ENCODE results near the gene SCARB1. TPM values are rescaled to one million over a fixed set of nuclear protein-coding genes. Genes with fewer than 3 reads are reported as not detected.

The SCARB1 gene
- total and polyA plus RNA-seq, 2 donors (not counting 3 experiments of a cell fraction or from before 2014, with no cell fraction given): 125 to 141 TPM

DNA sequence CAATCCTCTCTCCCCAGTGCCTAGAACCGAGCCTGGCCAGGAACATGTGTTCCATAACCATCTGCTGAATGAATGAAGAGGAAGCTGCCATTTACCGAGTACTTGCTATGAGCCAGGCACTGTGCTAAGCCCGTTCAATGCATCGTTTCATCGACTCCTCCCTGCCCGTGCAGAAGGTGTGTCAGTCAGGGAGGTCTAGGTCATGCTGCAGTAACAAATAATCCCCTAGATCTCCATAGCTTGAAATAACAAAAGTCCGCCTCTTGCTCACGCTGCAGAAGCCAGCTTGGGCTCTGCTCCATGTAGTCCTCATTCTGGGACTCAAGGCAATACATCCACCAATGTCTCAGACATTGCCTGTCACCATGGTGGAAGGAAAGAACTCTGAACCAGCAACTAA is 101.3 kb downstream of the SCARB1 start:
- peaks cover 5% of the 10 kb centered on the region for H3K9me3 ChIP-seq (replicated peaks; ENCODE audit: control insufficient read depth, insufficient read depth, low read length)
- dilution Hi-C loops (cut with MboI; ENCODE audit: extremely low pct_ligation_motif_present, low sequenced_read_pairs) (no loop called here), intact Hi-C loops (cut with micrococcal nuclease) (no loop called here)
- H3K36me3 ChIP-seq (ENCODE audit: control insufficient read depth in 2 of 2, extremely low read depth in 1 of 2, insufficient read depth in 2 of 2, low read length in 2 of 2): no peaks in the 10 kb centered on the region
- no peak for TF ChIP-seq POLR2AphosphoS5 (IDR thresholded peaks at IDR 0.05; ENCODE audit: insufficient read depth, low read depth, low read length)
- TF ChIP-seq JUN (IDR thresholded peaks at IDR 0.05; ENCODE audit: borderline replicate concordance, insufficient read depth, insufficient read length, low read depth): no peak
- no peak for TF ChIP-seq EZH2 (IDR thresholded peaks at IDR 0.05; ENCODE audit: borderline replicate concordance, low read depth, low read length, severe bottlenecking)
- TF ChIP-seq, protein P1, sequence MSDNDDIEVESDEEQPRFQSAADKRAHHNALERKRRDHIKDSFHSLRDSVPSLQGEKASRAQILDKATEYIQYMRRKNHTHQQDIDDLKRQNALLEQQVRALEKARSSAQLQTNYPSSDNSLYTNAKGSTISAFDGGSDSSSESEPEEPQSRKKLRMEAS (IDR thresholded peaks at IDR 0.05; ENCODE audit: insufficient read depth, insufficient read length): no peak
- no peak for TF ChIP-seq POLR2A (IDR thresholded peaks at IDR 0.05; ENCODE audit: low read depth, low read length)
- TF ChIP-seq, protein P2, sequence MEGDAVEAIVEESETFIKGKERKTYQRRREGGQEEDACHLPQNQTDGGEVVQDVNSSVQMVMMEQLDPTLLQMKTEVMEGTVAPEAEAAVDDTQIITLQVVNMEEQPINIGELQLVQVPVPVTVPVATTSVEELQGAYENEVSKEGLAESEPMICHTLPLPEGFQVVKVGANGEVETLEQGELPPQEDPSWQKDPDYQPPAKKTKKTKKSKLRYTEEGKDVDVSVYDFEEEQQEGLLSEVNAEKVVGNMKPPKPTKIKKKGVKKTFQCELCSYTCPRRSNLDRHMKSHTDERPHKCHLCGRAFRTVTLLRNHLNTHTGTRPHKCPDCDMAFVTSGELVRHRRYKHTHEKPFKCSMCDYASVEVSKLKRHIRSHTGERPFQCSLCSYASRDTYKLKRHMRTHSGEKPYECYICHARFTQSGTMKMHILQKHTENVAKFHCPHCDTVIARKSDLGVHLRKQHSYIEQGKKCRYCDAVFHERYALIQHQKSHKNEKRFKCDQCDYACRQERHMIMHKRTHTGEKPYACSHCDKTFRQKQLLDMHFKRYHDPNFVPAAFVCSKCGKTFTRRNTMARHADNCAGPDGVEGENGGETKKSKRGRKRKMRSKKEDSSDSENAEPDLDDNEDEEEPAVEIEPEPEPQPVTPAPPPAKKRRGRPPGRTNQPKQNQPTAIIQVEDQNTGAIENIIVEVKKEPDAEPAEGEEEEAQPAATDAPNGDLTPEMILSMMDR (IDR thresholded peaks at IDR 0.05; ENCODE audit: extremely low read depth in 1 of 2, insufficient read depth in 1 of 2, low read depth in 1 of 2, low read length in 2 of 2): no peak
- no peak for TF ChIP-seq FOS (IDR thresholded peaks at IDR 0.05; ENCODE audit: borderline replicate concordance, insufficient read depth, low read length)
- no peak for TF ChIP-seq GATA2 (IDR thresholded peaks at IDR 0.05; ENCODE audit: insufficient read depth, insufficient read length, low read depth, low read length)
- no peak for TF ChIP-seq MYC (IDR thresholded peaks at IDR 0.05; ENCODE audit: low read depth, low read length)
- ChIA-PET CTCF (interaction anchor here (0.8 to 2.1 kb wide), 5 partner anchors 22 to 709 kb away, joined by 4 to 7 read pairs (median 4); no protein-coding TSS in a partner anchor), POLR2A (no interaction called here)
- FAIRE-seq: no peak
- DNase-seq (ENCODE audit: low read depth, low spot score): no peak
- no peak overlapping the region for H3K4me2 ChIP-seq (ENCODE audit: insufficient read depth, low read length)
- no peak overlapping the region for H2AFZ ChIP-seq (ENCODE audit: low read depth, low read length)
- H3K27ac ChIP-seq (ENCODE audit: insufficient read depth, low read depth, low read length): no peak overlapping the region
- H3K27me3 ChIP-seq (ENCODE audit: control insufficient read depth in 2 of 2, insufficient read depth in 2 of 2, low read length in 2 of 2): no peaks in the 10 kb centered on the region
- H3K79me2 ChIP-seq (ENCODE audit: control insufficient read depth, insufficient read depth, low read length): no peaks in the 10 kb centered on the region
- H3K9ac ChIP-seq (replicated peaks; ENCODE audit: extremely low read depth, insufficient read depth, low read length): no peak overlapping the region
- no peak overlapping the region for H3K4me3 ChIP-seq (replicated peaks in 1 of 3; ENCODE audit: insufficient read depth in 1 of 3, low read depth in 1 of 3, low read length in 3 of 3)
- H3K9me1 ChIP-seq (replicated peaks; ENCODE audit: control insufficient read depth, extremely low read depth, insufficient read depth, low read length): no peaks in the 10 kb centered on the region
- BruUV-seq (replicated peaks): no TSS peak
- H4K20me1 ChIP-seq (replicated peaks; ENCODE audit: control insufficient read depth, extremely low read depth, insufficient read depth, low read length): no peaks in the 10 kb centered on the region
- no peaks in the 10 kb centered on the region for H3K4me1 ChIP-seq (ENCODE audit: control insufficient read depth, extremely low read depth, insufficient read depth, low read length)
